Measurements from ENCODE around the gene SELENOP.

DNA sequence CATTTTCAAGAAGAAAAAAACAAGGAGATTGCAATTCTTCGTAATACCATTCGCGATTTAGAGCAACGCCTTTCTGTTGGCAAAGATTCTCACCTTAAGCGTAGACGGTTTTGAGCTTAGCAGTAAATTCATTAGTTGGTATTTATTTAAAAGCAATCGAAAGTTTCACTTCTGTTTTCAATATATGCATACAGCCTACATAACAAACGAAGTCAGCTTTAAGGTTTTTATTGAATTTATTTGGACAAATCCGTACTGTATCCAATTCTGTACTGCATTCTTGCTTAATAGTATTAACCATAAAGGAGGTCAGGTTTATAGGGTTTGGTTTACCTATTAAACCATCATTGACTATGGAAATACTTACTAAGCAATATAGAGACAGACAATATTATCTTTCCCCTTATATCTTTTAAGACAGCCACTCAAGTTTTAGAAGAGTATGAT lies 12.0 kb downstream of the SELENOP start:
- TF ChIP-seq, protein P1, sequence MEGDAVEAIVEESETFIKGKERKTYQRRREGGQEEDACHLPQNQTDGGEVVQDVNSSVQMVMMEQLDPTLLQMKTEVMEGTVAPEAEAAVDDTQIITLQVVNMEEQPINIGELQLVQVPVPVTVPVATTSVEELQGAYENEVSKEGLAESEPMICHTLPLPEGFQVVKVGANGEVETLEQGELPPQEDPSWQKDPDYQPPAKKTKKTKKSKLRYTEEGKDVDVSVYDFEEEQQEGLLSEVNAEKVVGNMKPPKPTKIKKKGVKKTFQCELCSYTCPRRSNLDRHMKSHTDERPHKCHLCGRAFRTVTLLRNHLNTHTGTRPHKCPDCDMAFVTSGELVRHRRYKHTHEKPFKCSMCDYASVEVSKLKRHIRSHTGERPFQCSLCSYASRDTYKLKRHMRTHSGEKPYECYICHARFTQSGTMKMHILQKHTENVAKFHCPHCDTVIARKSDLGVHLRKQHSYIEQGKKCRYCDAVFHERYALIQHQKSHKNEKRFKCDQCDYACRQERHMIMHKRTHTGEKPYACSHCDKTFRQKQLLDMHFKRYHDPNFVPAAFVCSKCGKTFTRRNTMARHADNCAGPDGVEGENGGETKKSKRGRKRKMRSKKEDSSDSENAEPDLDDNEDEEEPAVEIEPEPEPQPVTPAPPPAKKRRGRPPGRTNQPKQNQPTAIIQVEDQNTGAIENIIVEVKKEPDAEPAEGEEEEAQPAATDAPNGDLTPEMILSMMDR (IDR thresholded peaks at IDR 0.05; ENCODE audit: insufficient read depth, low read length, poor library complexity, severe bottlenecking): no peak
- no peak for TF ChIP-seq EZH2phosphoT487 (conservative IDR thresholded peaks at IDR 0.05; ENCODE audit: low read length)

All from SU-DHL-6 (cell line).